ENCODE measurements around the gene TRPM4. TPM values are rescaled to one million over a fixed set of nuclear protein-coding genes. Genes with fewer than 3 reads are reported as not detected.

TRPM4 gene
- total and polyA plus RNA-seq, 2 of the 13 experiments (the other 11 are each of a cell fraction or from before 2014, with no cell fraction given) = 1.9 to 4.3 TPM

- peak; percentile 63 for TF ChIP-seq THAP11 (CRISPR knock-in tag; IDR thresholded peaks at IDR 0.05)
- TF ChIP-seq GTF2F1 (IDR thresholded peaks at IDR 0.05; ENCODE audit: low read length) = no peak
- no peak for TF ChIP-seq CHCHD3 (CRISPR knock-in tag; IDR thresholded peaks at IDR 0.05)
- 0 out of 4 replicates have a peak, but pooled peaks of 1 of the 2 experiments have one; percentile 20 for TF ChIP-seq HMGXB4 (CRISPR knock-in tag; IDR thresholded peaks at IDR 0.05; ENCODE audit: borderline replicate concordance in 1 of 2, low read depth in 1 of 2)
- TF ChIP-seq ZNF574 (CRISPR knock-in tag; IDR thresholded peaks at IDR 0.05) = peak; percentile 30; the same call in 1 of the 2 replicates
- no peak for TF ChIP-seq ZNF256 (CRISPR knock-in tag; conservative IDR thresholded peaks at IDR 0.05)
- peak; percentile 54; the same call in 1 of the 2 replicates for TF ChIP-seq ZBTB7B (CRISPR knock-in tag; IDR thresholded peaks at IDR 0.05)
- peak; percentile 40 for TF ChIP-seq SALL1 (CRISPR knock-in tag; IDR thresholded peaks at IDR 0.05)
- peak; percentile 51; the same call in 1 of the 2 replicates for TF ChIP-seq ZNF121 (CRISPR knock-in tag; IDR thresholded peaks at IDR 0.05)
- TF ChIP-seq KDM4B (CRISPR knock-in tag; IDR thresholded peaks at IDR 0.05) = no peak
- peak; percentile 47; the same call in 1 of the 2 replicates for TF ChIP-seq POLR2AphosphoS5 (IDR thresholded peaks at IDR 0.05; ENCODE audit: low read depth, low read length)
- no peak for TF ChIP-seq ZNF382 (CRISPR knock-in tag; IDR thresholded peaks at IDR 0.05; ENCODE audit: borderline replicate concordance)
- no peak for TF ChIP-seq SRY (CRISPR knock-in tag; IDR thresholded peaks at IDR 0.05)
- peak; percentile 93 for TF ChIP-seq PRDM15 (CRISPR knock-in tag; IDR thresholded peaks at IDR 0.05)
- peak; percentile 58; the same call in 1 of the 2 replicates for TF ChIP-seq ZNF501 (CRISPR knock-in tag; IDR thresholded peaks at IDR 0.05)
- TF ChIP-seq DRAP1 (CRISPR knock-in tag; IDR thresholded peaks at IDR 0.05) = peak; percentile 53
- peak; percentile 53; the same call in 1 of the 2 replicates for TF ChIP-seq ZSCAN21 (CRISPR knock-in tag; IDR thresholded peaks at IDR 0.05; ENCODE audit: borderline replicate concordance)
- peak; percentile 32 for TF ChIP-seq TEAD3 (CRISPR knock-in tag; optimal IDR thresholded peaks at IDR 0.05; ENCODE audit: borderline replicate concordance)
- TF ChIP-seq SP5 (CRISPR knock-in tag; IDR thresholded peaks at IDR 0.05; ENCODE audit: borderline replicate concordance, low read depth) = 0 out of 2 replicates have a peak, but pooled peaks have one; percentile 56
- TF ChIP-seq KDM2A (CRISPR knock-in tag; IDR thresholded peaks at IDR 0.05; ENCODE audit: borderline replicate concordance, low read depth) = 0 out of 2 replicates have a peak, but pooled peaks have one; percentile 36
- no peak for TF ChIP-seq ZNF615 (CRISPR knock-in tag; IDR thresholded peaks at IDR 0.05; ENCODE audit: borderline replicate concordance)
Measured at GRCh38 chr19:49125025-49125731, 32.4 kb upstream of the TRPM4 start (continued).

Data from HepG2 (cell line).